Tibial nerve (tissue), 3 donors: ENCODE data around the gene ADAMTSL1.

Experiments used
- POLR2A ChIP-seq, 2 donors: fragments of 450-650 bp; IDR thresholded peaks; one replicate each; pipeline ENCODE4 v1.6.1; 2017; ENCODE audit warnings: antibody characterized with exemption in 2 of 2, mild to moderate bottlenecking in 2 of 2, moderate library complexity in 2 of 2
- TF ChIP-seq, protein P1 (sequence below), 5 experiments: fragments of 200-600 bp in 3 of 5; fragments of 450-650 bp in 2 of 5; sonication (generic) in 3 of 5; IDR thresholded peaks; one replicate each; pipeline ENCODE4 v1.5.1; 2016 to 2019; ENCODE audit warnings: antibody characterized with exemption in 5 of 5, mild to moderate bottlenecking in 3 of 5, moderate library complexity in 2 of 5

GRCh38 chr9:18606281-18606680, 132.3 kb downstream of the ADAMTSL1 start:
- TF ChIP-seq, protein P1, sequence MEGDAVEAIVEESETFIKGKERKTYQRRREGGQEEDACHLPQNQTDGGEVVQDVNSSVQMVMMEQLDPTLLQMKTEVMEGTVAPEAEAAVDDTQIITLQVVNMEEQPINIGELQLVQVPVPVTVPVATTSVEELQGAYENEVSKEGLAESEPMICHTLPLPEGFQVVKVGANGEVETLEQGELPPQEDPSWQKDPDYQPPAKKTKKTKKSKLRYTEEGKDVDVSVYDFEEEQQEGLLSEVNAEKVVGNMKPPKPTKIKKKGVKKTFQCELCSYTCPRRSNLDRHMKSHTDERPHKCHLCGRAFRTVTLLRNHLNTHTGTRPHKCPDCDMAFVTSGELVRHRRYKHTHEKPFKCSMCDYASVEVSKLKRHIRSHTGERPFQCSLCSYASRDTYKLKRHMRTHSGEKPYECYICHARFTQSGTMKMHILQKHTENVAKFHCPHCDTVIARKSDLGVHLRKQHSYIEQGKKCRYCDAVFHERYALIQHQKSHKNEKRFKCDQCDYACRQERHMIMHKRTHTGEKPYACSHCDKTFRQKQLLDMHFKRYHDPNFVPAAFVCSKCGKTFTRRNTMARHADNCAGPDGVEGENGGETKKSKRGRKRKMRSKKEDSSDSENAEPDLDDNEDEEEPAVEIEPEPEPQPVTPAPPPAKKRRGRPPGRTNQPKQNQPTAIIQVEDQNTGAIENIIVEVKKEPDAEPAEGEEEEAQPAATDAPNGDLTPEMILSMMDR (IDR thresholded peaks at IDR 0.05), result no peak
- no peak for TF ChIP-seq POLR2A (IDR thresholded peaks at IDR 0.05)
